Smooth muscle cell (in vitro differentiated cells): ENCODE data around the gene SSRP1. TPM values are rescaled to one million over a fixed set of nuclear protein-coding genes. Genes with fewer than 3 reads are reported as not detected.
A peak's percentile ranks its signal among the peaks of the same experiment; 100 is the strongest.

Experiments
- DNase-seq: peaks from one replicate; lab custom pipeline; 2025; ENCODE audit not compliant: unreplicated experiment; lab: John Stamatoyannopoulos, UW
- H2AFZ ChIP-seq: fragments of 200-600 bp; sonication (generic); 2 replicates; pipeline ENCODE4 v1.6.0; 2016; ENCODE audit warnings: antibody characterized with exemption, low read depth, mild to moderate bottlenecking
- H3F3A ChIP-seq: fragments of 200-600 bp; sonication (generic); 2 replicates; pipeline ENCODE4 v1.6.0; 2017; ENCODE audit warnings: antibody characterized with exemption, low read depth
- H3K27ac ChIP-seq: fragments of 200-600 bp; sonication (generic); 2 replicates; pipeline ENCODE4 v1.5.1; 2016; ENCODE audit warnings: low read depth, mild to moderate bottlenecking
- H3K27me3 ChIP-seq: fragments of 200-600 bp; sonication (generic); 2 replicates; pipeline ENCODE4 v1.6.1; 2016; ENCODE audit warnings: low read depth, mild to moderate bottlenecking
- H3K36me3 ChIP-seq: fragments of 200-600 bp; sonication (generic); 2 replicates; pipeline ENCODE4 v1.5.1; 2016; ENCODE audit warnings: low read depth
- H3K4me1 ChIP-seq: fragments of 200-600 bp; sonication (generic); 2 replicates; pipeline ENCODE4 v1.5.1; 2016; ENCODE audit warnings: low read depth
- H3K4me2 ChIP-seq: fragments of 200-600 bp; sonication (generic); 2 replicates; pipeline ENCODE4 v1.6.0; 2016; ENCODE audit warnings: mild to moderate bottlenecking
- H3K4me3 ChIP-seq: fragments of 200-600 bp; sonication (generic); 2 replicates; pipeline ENCODE4 v1.5.1; 2016; ENCODE audit warnings: mild to moderate bottlenecking
- H3K79me2 ChIP-seq: fragments of 200-600 bp; sonication (generic); 2 replicates; pipeline ENCODE4 v1.6.0; 2016; ENCODE audit warnings: low read depth, mild to moderate bottlenecking
- H3K9ac ChIP-seq: fragments of 200-600 bp; sonication (generic); 2 replicates; pipeline ENCODE4 v1.6.0; 2016; ENCODE audit warnings: low read depth
- H3K9me3 ChIP-seq: fragments of 200-600 bp; sonication (generic); replicated peaks from 2 replicates; pipeline ENCODE4 v1.5.1; 2016; ENCODE audit warnings: low read depth
- H4K20me1 ChIP-seq: fragments of 200-600 bp; sonication (generic); 2 replicates; pipeline ENCODE4 v1.6.0; 2016; ENCODE audit warnings: low read depth
- WGBS: methylation state at CpG from one replicate; pipeline ENCODE4 v1.1.7; 2016; ENCODE audit warnings: low lambda C conversion rate; 5-methylcytosine and 5-hydroxymethylcytosine counted together
- polyA plus RNA-seq: library from polyadenylated mRNA; unstranded; fragments of >200 nt; fragmentation: Nextera tagmentation; extraction: Ambion mirVana; gene quantifications from 2 replicates; pipeline ENCODE4 v1.2.1, GENCODE V29; 2016
- total RNA-seq: library from RNA; depleted of rRNA; stranded (reverse); fragments of >200 nt; gene quantifications from 2 replicates; pipeline ENCODE4 v1.2.3, GENCODE V29; 2014
- TF ChIP-seq, protein P1 (sequence below): fragments of 200-600 bp; sonication (generic); IDR thresholded peaks from 2 replicates; pipeline ENCODE4 v1.5.1; 2017; ENCODE audit warnings: borderline replicate concordance, mild to moderate bottlenecking, antibody characterized with exemption; ENCODE audit not compliant: insufficient read depth, poor library complexity, severe bottlenecking

SSRP1 gene
- total and polyA plus RNA-seq, 2 experiments from 2014 or later: 46.0 to 57.6 TPM

DNA sequence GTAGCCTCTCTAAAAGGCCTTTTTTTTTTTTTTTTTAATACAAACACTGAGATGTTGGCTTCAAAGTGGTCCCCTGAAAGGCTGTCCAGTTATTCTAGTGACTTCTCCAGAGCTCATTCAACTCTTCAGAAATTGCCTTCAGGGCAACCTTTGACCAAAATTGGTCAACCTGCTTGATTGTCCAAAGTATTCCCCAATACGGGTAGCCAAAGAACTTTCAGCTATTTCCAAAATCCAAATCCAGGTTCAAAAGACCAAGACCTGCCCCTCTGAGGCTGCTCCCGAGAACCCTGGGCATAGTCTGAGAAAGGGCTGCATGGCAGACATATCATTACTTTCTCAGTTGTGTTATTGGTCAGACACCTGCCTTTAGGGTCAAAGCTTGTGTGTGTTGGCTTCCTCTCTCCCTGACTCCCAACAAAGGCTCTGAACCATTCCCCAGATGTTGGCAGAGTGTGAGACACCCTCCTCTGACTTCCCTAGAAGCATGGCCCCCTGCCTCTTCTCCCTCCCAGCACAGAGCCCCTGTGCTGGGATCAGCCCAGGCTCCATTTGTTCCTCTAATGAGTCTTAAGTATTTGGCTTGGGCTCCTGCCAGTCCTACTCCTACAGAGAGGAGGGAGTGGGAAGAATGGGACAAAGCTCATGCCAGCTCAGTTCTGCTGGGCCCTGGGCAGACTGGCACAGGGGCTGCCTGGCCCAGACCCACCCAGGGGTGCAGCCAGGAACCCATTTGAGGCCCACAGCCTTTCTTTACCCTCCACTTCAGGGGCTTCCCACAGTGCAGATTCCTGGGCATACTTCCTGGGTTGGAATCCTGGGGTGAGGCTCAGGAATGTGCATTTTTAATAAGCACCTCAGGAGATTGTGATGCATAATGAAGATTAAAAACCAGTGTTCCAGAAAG lies 41.2 kb downstream of the SSRP1 start:
- Histone ChIP-seq H3K4me1 (peaks cover 11% of the 10 kb centered on the region), H3K9me3 (no peaks in the 10 kb centered on the region), H3K27ac (peak overlapping the region; percentile 40), H4K20me1 (no peaks in the 10 kb centered on the region), H3K4me3 (no peak overlapping the region), H3K9ac (no peak overlapping the region), H3K79me2 (no peaks in the 10 kb centered on the region), H3K36me3 (peaks cover 10% of the 10 kb centered on the region), H2AFZ (no peak overlapping the region), H3K4me2 (no peak overlapping the region), H3K27me3 (no peaks in the 10 kb centered on the region), H3F3A (peaks cover 19% of the 10 kb centered on the region)
- WGBS: 95% methylated on average over 2 of the region's 2 CpGs
- DNase-seq: no peak
- TF ChIP-seq, protein P1, sequence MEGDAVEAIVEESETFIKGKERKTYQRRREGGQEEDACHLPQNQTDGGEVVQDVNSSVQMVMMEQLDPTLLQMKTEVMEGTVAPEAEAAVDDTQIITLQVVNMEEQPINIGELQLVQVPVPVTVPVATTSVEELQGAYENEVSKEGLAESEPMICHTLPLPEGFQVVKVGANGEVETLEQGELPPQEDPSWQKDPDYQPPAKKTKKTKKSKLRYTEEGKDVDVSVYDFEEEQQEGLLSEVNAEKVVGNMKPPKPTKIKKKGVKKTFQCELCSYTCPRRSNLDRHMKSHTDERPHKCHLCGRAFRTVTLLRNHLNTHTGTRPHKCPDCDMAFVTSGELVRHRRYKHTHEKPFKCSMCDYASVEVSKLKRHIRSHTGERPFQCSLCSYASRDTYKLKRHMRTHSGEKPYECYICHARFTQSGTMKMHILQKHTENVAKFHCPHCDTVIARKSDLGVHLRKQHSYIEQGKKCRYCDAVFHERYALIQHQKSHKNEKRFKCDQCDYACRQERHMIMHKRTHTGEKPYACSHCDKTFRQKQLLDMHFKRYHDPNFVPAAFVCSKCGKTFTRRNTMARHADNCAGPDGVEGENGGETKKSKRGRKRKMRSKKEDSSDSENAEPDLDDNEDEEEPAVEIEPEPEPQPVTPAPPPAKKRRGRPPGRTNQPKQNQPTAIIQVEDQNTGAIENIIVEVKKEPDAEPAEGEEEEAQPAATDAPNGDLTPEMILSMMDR: no peak

DNA sequence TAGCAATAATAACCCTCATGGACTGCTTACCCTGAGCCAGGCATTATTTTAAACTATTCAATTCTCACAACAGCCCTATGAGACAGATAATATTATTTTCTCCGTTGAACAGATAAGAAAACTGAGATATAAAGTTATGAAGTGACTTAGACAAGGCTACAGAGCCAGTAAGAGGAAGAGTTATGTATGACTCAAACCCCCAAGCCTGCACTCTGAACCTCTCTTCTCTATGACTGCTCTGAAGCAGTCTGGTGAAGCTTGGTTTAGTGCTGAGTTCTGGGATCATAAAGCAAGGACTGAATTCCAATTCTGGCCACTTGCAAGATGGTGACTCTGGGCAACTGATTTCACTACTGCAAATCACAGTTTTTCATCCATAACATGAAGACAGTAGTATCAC lies 45.4 kb downstream of the SSRP1 start:
- Histone ChIP-seq H2AFZ (no peak overlapping the region), H3K4me1 (peaks cover 18% of the 10 kb centered on the region), H3K9me3 (no peaks in the 10 kb centered on the region), H3K36me3 (no peaks in the 10 kb centered on the region), H3K27ac (peak overlapping the region; percentile 41), H4K20me1 (no peaks in the 10 kb centered on the region), H3K4me2 (peak overlapping the region; percentile 30), H3K4me3 (no peak overlapping the region), H3K27me3 (no peaks in the 10 kb centered on the region), H3F3A (no peaks in the 10 kb centered on the region), H3K79me2 (no peaks in the 10 kb centered on the region), H3K9ac (no peak overlapping the region)
- TF ChIP-seq, protein P1: no peak
- 25% methylated on average over 1 of the region's 1 CpG for WGBS
- no peak for DNase-seq

DNA sequence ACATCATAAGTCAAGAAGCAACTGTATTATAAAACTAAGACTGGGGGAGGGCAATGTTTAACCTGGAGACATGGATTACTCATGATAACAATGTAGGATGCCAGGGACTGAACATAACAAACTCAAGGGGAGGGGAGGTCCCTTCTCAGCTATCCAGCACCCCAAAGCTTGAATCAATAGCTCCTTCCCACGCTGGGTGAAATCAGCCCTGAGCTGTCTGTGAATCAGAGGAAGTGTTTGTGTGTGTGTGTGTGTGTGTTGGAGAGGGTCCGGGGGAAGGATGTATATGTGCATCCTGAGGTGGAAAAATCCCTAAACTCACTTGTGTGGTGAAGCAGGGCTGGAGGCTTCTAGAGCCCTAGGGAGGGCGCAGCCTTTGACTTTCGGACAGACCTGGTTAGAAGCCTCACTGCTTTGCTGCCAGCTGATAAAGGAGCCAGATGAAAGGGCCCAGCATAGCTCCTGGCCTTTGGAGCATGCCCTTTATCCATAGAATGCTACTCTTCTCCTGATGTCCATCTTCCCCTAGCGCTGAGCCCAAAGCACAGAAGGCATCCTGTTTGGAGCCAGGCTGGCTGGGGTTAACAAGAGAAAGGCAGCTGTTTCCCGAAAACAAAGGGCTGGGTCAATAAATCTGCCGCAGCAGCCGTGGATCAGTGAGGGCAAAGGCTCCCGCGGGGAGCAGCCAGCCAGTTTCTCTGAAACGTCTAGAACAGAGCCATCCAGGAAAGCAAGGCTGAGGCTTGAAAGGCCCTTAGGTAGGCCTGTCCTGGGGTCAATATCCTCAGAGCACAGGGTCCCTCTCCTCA lies 46.7 kb downstream of the SSRP1 start:
- Histone ChIP-seq H3K9me3 (no peaks in the 10 kb centered on the region), H3K27me3 (no peaks in the 10 kb centered on the region), H3K27ac (peak overlapping the region; percentile 62), H3K79me2 (no peaks in the 10 kb centered on the region), H3F3A (no peaks in the 10 kb centered on the region), H3K4me1 (peaks cover 18% of the 10 kb centered on the region), H4K20me1 (no peaks in the 10 kb centered on the region), H2AFZ (no peak overlapping the region), H3K4me2 (peak overlapping the region; percentile 45), H3K36me3 (no peaks in the 10 kb centered on the region), H3K4me3 (no peak overlapping the region), H3K9ac (no peak overlapping the region)
- DNase-seq: no peak
- TF ChIP-seq, protein P1: no peak
- WGBS: 15% methylated on average over 11 of the region's 11 CpGs
